GM21723 (cell line): Measurements from ENCODE around the gene KDM4B.
"Not testable (repeated sequence)": the region's sequence is repeated elsewhere in the genome, so short reads cannot be mapped to it uniquely, and the experiment has no call there.

ENCODE experiments used
- ATAC-seq: cut with Tn5 transposase; IDR thresholded peaks from one replicate; pipeline ENCODE4 v1.9.1; 2021; ENCODE audit warnings: mild to moderate bottlenecking, moderate library complexity; ENCODE audit not compliant: unreplicated experiment

Gene KDM4B

DNA sequence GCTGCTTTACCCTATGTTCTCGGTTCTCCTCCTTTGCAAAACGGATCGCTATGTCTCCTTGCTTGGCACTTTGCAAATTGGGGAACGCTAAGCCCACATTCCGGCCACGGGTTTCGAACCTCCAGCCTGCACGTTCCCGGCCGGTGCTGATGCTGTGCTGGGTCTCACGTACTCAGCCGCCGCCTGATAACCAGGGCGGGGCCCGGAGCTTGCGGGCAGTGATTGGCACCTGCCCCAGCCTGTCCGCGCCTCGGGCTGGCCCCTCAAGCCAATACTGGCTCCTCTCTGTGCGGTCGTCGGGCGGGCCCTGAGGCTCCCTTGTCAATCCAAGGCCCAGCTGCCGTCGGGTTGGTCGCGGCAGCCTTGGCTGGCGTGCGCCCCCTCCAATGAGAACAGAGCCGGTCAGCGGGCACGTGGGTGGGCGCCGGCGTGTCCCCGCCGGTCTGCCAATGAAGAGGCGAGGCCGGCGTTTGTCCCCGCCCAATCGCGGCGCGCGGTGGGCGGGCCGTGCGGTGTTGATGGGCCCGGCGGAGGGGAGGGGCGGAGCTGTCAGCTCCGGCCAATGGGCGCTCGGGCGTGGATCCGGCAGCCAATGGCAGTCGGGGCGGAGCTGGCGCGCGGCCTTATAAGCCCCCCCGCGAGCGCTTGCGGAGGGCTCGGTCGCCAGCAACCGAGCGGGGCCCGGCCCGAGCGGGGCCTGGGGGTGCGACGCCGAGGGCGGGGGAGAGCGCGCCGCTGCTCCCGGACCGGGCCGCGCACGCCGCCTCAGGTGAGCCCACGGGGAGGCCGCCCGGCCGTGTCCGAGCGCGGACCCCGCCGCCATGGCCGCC lies at the start of gene KDM4B:
Gene KDM4B, plus strand, starts transcription at position 652 of the 830 bp plus-strand sequence. CDS start 63,778 bp downstream, outside the sequence.
- peak; percentile 84 for ATAC-seq

DNA sequence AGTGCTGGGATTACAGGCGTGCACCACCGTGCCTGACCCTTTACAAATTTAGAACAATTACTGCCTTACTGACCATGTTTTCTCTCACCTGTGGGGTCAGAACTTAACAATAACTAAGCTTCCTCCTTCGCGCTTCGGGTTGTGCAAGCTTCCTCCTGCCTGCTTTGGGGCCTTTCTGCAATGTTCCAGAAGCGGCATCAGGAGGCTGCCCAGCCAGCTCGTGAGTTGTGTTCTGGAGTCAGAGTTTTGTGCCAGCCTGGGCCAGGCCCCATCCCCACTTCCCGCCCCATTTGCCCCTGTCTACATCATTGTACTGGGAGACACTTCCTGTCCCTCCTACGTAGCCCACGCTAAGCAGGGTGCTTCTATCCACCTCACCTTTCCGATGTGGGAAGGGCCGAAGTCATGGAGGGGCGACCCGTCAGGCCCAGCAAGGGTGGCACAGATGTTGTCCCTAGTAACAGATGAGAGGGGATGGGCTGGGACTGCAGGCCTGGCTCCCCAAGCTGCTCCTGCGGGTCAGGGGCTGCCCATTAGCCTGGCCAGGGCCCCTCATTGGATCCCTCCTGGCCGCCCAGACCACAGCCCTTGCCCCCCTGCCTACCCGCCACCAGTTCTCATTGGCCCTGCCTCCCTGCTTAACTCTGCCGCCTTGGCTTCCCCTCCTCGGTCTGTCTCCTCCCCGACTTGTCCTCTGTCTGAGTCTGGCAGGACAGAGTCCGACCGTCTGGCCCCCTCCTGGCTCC lies 46.2 kb upstream of the KDM4B start:
- ATAC-seq, result no peak

DNA sequence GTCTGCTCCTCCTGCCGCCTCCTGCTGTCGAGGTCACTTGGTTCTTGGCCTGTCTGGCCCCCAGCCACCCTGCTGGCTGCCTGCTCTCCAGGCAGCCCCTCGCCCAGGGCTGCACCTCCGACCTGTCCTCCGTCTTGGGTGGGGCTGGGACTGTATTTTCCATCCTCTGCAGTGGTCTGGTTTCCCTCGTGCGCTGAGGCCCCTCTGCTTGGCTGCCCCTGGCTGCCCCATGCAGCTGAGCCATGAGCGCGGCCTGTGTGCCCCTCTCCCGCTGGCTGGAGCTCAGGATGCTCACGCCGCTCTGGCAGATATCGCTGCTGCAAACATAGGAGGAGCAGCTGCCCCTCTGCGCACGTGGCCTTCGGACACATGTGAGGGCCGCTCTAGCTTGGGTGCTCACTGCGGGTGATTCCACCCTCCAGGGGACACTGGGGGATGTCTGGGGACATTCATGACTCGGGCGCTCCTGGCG lies 45.6 kb upstream of the KDM4B start:
- no peak for ATAC-seq

DNA sequence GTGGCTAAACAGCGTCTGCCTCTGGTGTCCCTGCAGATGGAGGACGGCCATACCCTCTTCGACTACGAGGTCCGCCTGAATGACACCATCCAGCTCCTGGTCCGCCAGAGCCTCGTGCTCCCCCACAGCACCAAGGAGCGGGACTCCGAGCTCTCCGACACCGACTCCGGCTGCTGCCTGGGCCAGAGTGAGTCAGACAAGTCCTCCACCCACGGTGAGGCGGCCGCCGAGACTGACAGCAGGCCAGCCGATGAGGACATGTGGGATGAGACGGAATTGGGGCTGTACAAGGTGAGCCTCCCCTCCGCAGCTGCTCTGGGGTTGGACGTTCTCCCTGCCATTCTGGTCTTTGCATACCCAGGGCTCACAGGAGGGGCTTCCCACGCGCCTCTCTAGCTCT lies 39.7 kb upstream of the KDM4B start:
- no peak for ATAC-seq

DNA sequence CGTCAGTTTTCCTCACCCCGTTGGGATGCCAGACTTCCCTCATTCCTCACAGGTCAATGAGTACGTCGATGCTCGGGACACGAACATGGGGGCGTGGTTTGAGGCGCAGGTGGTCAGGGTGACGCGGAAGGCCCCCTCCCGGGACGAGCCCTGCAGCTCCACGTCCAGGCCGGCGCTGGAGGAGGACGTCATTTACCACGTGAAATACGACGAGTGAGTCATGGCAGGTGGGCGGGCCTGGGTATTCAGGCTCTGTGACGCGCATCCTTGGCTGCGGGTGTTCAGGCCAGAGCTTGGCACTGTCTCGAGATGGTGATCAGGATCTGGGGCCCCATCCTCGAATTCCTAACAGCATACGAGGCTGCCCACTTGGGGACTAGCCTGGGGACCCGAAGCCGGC lies 38.2 kb upstream of the KDM4B start:
- no peak for ATAC-seq

DNA sequence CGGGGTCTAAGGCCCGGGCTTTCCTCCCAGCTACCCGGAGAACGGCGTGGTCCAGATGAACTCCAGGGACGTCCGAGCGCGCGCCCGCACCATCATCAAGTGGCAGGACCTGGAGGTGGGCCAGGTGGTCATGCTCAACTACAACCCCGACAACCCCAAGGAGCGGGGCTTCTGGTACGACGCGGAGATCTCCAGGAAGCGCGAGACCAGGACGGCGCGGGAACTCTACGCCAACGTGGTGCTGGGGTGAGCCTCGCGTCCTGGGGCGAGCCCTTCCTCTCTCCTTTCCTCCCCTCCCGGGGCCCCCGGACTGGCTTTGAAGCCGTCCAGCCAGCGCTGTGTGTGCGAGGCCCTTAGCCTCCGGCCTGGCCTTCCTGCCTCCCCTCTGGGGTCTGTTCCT lies 36.2 kb upstream of the KDM4B start:
- ATAC-seq, result no peak

DNA sequence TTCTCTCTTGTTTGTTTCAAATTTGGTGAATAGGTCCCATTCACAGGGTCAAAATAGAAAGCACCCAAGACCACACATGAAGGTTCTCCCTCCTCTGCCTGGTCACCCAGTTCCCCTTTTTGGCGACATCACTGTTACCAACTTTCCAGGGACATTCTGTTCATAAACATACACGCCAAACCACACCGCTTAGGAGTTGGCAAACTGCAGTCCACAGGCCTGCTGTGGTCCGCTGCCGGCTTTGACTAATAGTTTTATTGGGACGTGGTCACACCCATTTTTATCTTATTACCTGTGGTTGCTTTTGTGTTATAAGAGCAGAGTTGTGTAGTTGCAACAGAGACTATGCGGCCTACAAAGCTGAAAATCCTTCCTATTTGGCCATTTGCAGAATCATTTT lies 35.4 kb upstream of the KDM4B start:
- no peak for ATAC-seq

DNA sequence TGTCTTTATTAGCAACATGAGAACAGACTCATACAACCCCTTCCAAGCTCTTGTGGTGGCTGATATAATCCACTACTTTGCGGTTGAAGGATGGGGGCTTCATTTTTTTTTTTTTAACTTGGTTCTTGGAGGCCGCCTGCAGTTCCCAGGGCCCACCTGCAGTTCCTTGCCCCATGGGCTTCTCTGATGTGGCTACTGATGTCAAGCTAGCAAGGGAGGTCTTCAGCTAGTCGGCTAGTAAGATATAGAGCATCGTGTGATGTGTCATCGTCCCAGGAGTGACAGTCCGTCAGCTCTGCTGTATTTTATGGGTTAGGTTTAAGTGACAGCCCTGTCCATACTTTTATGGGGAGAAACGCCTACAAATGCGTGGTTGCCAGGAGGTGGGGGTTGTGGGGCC lies 33.5 kb upstream of the KDM4B start:
- ATAC-seq, result no peak

DNA sequence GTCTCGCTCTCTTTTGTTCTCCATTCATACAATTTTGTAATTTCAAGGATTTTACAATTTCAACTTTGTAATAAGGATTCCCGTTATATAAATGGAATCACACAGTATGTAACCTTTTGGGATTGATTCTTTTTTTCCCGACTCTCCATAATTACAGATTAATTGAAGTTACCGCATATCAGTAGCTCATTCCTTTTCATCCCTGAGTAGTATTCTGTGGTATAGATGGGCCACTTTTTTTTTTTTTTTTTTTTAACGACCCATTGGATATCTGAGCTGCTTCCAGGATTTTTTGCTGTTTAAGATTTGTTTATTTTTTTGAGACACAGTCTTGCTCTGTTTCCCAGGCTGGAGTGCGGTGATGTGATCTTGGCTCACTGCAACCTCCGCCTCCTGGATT lies 31.9 kb upstream of the KDM4B start:
- no peak for ATAC-seq

DNA sequence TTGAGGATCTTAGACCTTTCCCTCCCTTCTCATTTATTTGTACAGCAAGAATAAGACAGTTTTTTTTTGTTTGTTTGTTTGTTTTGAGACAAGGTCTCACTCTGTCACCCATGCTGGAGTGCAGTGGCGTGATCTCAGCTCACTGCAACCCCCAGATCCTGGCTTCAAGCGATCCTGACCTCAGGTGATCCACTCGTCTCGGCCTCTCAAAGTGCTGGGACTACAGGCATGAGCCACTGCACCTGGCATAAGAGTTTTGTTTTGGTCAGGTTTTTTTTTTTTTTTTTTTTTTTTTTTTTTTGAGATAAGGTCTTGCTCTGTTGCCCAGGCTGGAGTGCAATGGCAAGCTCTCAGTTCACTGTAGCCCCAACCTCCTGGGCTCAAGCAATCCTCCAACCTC lies 30.5 kb upstream of the KDM4B start:
- not testable (repeated sequence) for ATAC-seq

DNA sequence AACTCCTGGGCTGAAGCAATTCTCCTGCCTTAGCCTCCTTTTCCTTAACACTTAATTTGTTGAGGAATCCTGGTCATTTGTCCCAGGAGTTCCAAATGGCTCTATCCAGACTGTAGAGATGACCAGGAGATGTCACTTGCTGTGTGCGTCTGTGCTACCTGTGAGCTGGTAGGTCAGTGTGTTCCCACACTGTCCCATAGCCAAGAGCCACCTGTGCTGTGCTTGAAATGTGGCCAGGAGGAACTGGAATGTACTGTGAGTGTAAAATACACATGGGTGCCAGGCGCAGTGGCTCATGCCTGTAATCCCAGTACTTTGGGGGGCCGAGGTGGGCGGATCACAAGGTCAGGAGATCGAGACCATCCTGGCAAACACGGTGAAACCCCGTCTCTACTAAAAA lies 29.4 kb upstream of the KDM4B start:
- ATAC-seq, result no peak

DNA sequence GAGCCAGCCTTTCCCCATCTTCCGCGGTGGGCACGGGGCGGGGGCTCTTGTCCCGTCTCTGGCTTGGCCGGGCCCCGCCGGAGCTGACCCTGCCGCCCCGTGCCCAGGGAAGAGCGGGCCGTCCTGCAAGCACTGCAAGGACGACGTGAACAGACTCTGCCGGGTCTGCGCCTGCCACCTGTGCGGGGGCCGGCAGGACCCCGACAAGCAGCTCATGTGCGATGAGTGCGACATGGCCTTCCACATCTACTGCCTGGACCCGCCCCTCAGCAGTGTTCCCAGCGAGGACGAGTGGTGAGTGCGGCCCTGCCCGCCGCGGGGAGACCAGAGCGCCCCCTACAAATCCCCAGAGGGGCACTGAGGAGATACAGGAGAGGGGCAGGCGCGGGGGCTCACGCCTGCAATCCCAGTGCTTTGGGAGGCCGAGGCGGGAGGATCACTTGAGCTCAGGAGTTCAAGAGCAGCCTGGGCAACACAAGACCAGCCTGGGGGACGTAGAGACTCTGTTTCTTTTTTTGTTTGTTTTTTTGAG lies 27.2 kb upstream of the KDM4B start:
- not testable (repeated sequence) for ATAC-seq

DNA sequence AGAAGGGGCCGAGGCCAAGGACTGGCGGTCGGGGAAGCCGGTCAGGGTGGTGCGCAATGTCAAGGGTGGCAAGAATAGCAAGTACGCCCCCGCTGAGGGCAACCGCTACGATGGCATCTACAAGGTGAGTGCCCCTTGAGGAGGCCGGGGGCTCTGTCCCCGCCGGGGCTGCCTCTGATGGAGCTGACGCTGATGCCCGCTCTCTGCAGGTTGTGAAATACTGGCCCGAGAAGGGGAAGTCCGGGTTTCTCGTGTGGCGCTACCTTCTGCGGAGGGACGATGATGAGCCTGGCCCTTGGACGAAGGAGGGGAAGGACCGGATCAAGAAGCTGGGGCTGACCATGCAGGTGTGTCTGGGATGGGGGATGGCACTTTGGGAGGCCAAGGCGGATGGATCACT lies 18.3 kb upstream of the KDM4B start:
- not testable (repeated sequence) for ATAC-seq

DNA sequence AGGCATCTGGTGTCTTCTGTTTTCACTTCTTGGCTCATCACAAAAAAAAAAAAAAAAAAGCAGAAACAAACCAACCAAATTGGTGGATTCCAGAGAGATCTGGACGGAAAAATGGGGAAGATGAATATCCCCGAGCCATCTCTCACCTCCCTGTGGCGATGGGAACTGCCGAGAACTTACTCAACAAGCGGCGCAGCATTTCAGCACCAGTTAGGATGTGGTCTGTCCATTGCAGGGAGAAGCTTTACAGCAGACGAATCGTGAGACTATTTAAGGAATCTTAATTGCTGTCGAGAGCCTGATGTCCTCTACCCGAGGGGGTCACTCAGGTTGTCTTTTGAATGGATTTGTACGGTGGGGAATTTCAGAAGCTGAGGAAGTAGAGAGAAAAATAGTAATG lies 17.3 kb upstream of the KDM4B start:
- ATAC-seq, result no peak

DNA sequence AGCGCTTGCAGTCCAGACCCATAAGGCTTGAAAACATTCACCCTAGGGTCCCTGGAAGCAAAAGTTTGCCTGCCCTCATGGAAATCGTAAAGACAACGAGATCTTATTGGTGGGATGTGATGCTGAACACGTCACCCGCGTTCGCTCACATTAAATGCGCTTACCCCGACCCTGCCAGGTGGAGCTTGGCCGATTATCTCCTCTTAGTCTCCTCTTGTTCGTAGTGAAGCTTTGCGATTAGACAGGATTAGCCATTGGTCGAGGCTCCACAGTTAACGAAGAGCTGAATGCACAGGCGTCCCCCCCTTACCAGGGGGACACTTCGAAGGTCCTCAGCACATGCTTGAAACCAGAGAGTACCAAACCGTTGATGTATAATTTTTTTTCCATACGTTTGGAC lies 16.0 kb upstream of the KDM4B start:
- ATAC-seq, result no peak

DNA sequence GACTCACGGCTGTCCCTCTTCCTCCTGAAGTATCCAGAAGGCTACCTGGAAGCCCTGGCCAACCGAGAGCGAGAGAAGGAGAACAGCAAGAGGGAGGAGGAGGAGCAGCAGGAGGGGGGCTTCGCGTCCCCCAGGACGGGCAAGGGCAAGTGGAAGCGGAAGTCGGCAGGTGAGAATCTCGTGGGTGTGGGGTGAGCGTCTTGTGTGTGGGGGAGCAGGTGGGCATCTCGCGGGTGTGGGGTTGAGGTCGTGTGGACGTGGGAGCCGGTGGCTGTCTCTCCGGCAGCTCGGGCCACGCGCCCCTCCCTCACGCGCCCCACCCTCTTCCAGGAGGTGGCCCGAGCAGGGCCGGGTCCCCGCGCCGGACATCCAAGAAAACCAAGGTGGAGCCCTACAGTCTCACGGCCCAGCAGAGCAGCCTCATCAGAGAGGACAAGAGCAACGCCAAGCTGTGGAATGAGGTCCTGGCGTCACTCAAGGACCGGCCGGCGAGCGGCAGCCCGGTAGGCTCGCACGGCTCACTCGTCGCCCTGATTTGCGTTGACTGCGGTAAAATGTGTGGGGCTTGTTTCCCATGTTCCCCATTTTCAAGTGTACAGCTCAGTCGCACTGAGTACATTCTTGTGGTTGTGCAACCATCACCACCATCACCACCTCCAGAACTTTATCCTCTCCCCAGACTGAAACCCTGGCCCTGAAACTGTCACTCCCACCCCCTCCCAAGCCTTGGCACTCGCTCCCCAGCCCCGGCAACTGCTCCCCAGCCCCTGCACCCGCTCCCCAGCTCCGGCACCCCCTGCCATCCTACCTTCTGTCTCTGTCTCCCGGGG lies 14.4 kb upstream of the KDM4B start:
- not testable (repeated sequence) for ATAC-seq

DNA sequence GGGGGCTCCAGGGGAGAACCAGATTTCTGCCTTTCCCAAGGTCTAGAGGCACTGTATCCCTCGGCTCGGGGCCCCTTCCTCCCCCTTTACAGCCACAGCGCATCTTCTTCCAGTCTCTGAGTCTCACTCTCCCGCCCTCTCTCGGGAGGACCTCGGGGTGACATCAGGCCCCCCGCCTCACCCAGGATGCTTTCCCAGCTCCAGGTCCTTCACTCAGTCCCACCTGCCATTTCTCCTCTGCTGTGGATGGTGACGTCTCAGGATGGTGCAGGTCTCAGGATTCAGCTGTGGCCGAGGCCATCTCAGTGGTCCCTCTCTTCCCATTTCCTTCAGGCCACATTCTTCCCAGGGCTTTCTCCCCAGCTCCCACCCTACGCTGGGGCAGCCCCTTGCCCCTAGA lies 13.6 kb upstream of the KDM4B start:
- ATAC-seq, result no peak

DNA sequence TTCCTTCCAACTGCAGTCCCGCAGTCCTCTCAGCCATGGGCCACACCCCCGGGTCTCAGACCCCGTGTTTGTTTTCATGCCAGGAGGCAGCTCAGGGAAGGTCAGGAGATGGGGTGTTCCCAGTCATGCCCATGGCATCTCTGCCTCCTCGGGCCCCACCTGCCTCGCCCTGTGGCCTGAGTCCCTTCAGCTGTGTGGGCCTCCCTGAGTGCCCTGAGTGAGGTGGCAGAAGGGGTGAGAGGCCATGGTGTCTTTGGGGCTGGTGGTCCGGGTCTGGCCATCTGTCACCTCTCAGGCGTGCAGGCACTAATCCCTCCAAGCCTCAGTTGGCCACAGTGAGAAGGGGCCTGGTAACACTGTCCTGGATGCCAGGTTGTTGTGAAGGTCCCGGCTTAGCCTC lies 10.9 kb upstream of the KDM4B start:
- ATAC-seq, result no peak

DNA sequence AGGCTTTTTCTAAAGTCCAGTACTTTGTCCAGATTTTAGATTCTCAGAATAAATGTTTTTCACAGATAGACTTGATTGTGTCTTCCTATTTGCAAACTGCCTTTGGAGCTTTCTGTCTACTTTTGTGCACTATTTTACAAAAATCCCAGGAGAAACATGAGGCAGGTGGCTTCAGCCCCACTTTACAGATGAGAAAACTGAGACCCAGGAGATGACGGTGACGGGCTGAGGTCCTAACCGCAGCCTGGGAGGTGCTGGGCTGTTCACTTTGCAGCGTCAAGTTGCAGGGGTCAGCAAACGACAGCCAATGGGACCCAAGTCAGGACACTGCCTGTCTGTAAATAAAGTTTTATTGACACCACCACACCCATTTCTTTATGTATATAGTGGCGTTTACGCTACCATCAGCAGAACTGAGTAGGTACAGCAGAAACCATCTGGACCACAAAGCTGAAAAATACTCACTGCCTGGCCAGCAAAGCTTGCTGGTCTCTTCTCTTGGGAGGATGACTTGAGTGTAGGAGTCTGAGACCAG lies 6.8 kb upstream of the KDM4B start:
- no peak for ATAC-seq

DNA sequence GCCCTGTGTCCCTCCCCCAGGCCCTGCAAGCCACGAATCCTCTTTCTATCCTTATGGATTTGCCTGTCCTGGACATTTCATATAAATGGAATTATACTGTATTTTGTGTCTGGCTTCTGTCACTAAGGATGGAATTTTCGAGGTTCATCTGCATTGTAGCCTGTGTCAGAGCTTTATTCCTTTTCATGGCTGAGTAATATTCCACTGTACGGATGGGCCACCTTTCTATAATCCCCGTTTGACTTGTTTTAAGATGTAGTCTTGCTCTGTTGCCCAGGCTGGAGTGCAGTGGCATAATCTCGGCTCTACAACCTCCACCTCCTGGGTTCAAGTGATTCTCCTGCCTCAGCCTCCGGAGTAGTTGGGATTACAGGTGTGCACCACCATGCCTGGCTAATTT lies 3.9 kb upstream of the KDM4B start:
- no peak for ATAC-seq

DNA sequence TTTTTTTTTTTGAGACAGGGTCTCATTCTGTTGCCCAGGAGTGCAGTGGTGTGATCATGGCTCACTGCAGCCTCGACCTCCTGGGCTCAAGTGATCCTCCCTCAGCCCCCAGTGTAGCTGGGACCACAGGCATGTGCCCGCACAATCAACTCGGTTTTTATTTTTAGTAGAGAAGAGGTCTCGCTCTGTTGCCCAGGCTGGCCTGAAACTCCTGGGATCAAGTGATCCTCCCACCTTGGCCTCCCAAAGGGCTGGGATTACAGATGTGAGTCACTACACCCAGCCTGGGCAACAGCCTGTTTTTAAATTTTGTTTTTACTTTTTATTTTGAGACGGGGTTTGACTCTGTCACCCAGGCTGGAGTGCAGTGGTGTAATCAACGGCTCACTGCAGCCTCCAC lies 2.3 kb upstream of the KDM4B start:
- ATAC-seq, result no peak
